Measurements from ENCODE around the gene BTBD7. TPM values are rescaled to one million over a fixed set of nuclear protein-coding genes. Genes with fewer than 3 reads are reported as not detected.

The BTBD7 gene
- total RNA-seq, 1 experiment from 2014 or later, result 30.1 TPM

- ChIA-PET CTCF (no interaction called here), POLR2A (ENCODE audit: unreplicated experiment) (no interaction called here)
- H3K27ac ChIP-seq, result no peak overlapping the region
- H3K4me2 ChIP-seq, result no peak overlapping the region
- no TSS peak for BruUV-seq (replicated peaks)
- H3K4me3 ChIP-seq, result no peak overlapping the region
- H3F3A ChIP-seq (ENCODE audit: insufficient read depth, low read depth), result peaks cover 7% of the 10 kb centered on the region; the same call in 1 of the 2 replicates
- H3K79me2 ChIP-seq (ENCODE audit: low read depth), result peaks cover 47% of the 10 kb centered on the region
- no peak for DNase-seq
- no peaks in the 10 kb centered on the region for H3K4me1 ChIP-seq (replicated peaks; ENCODE audit: insufficient read depth)
- peaks cover 9% of the 10 kb centered on the region for H4K20me1 ChIP-seq (ENCODE audit: insufficient read depth)
- TF ChIP-seq EZH2 (IDR thresholded peaks at IDR 0.05; ENCODE audit: low read depth) (no peak), CTCF (conservative IDR thresholded peaks at IDR 0.05) (no peak)
- intact Hi-C loops (cut with micrococcal nuclease; ENCODE audit: unreplicated experiment), result no loop called here
- peaks cover 12% of the 10 kb centered on the region; the same call in 1 of the 2 replicates for H3K36me3 ChIP-seq (ENCODE audit: low read depth)
- no peaks in the 10 kb centered on the region for H3K9me3 ChIP-seq (ENCODE audit: insufficient read depth, low read depth)
- no peak overlapping the region for H2AFZ ChIP-seq
- no peaks in the 10 kb centered on the region for H3K27me3 ChIP-seq (ENCODE audit: insufficient read depth, low read depth)
- H3K9me2 ChIP-seq (ENCODE audit: insufficient read depth), result no peaks in the 10 kb centered on the region
These were observed 37.2 kb downstream of the BTBD7 start for GRCh38 chr14:93295541-93296220.

- ChIA-PET CTCF (no interaction called here), POLR2A (ENCODE audit: unreplicated experiment) (no interaction called here)
- no peak overlapping the region for H3K4me3 ChIP-seq
- peaks cover 4% of the 10 kb centered on the region; the same call in 1 of the 2 replicates for H3K79me2 ChIP-seq (ENCODE audit: low read depth)
- intact Hi-C loops (cut with micrococcal nuclease; ENCODE audit: unreplicated experiment), result loop anchor here (5.0 kb wide), 1 partner anchor 256 kb away; no protein-coding TSS in a partner anchor
- H3F3A ChIP-seq (ENCODE audit: insufficient read depth, low read depth), result no peaks in the 10 kb centered on the region; the same call in 1 of the 2 replicates
- no peak overlapping the region for H3K27ac ChIP-seq
- TF ChIP-seq EZH2 (IDR thresholded peaks at IDR 0.05; ENCODE audit: low read depth) (no peak), CTCF (conservative IDR thresholded peaks at IDR 0.05) (no peak)
- no peaks in the 10 kb centered on the region; the same call in 1 of the 2 replicates for H4K20me1 ChIP-seq (ENCODE audit: insufficient read depth)
- H3K4me2 ChIP-seq, result no peak overlapping the region
- 0 out of 2 replicates have a peak, but pooled peaks cover 5% of the 10 kb centered on the region for H3K9me2 ChIP-seq (ENCODE audit: insufficient read depth)
- H3K36me3 ChIP-seq (ENCODE audit: low read depth), result no peaks in the 10 kb centered on the region
- H3K27me3 ChIP-seq (ENCODE audit: insufficient read depth, low read depth), result no peaks in the 10 kb centered on the region
- no peaks in the 10 kb centered on the region for H3K4me1 ChIP-seq (replicated peaks; ENCODE audit: insufficient read depth)
- no TSS peak for BruUV-seq (replicated peaks)
- H3K9me3 ChIP-seq (ENCODE audit: insufficient read depth, low read depth), result no peaks in the 10 kb centered on the region
- no peak overlapping the region for H2AFZ ChIP-seq
- DNase-seq, result no peak
These were observed 46.5 kb downstream of the BTBD7 start for GRCh38 chr14:93286212-93286890.

GRCh38 chr14:93285044-93285443, 47.8 kb downstream of the BTBD7 start:
- Histone ChIP-seq H3K4me1 (replicated peaks; ENCODE audit: insufficient read depth) (no peaks in the 10 kb centered on the region), H3K36me3 (ENCODE audit: low read depth) (no peaks in the 10 kb centered on the region), H3K4me2 (no peak overlapping the region), H3K9me2 (ENCODE audit: insufficient read depth) (0 out of 2 replicates have a peak, but pooled peaks cover 5% of the 10 kb centered on the region), H3F3A (ENCODE audit: insufficient read depth, low read depth) (no peaks in the 10 kb centered on the region; the same call in 1 of the 2 replicates), H3K79me2 (ENCODE audit: low read depth) (peaks cover 6% of the 10 kb centered on the region; the same call in 1 of the 2 replicates), H4K20me1 (ENCODE audit: insufficient read depth) (no peaks in the 10 kb centered on the region; the same call in 1 of the 2 replicates), H3K27ac (no peak overlapping the region), H3K27me3 (ENCODE audit: insufficient read depth, low read depth) (no peaks in the 10 kb centered on the region), H3K9me3 (ENCODE audit: insufficient read depth, low read depth) (no peaks in the 10 kb centered on the region), H2AFZ (no peak overlapping the region), H3K4me3 (no peak overlapping the region)
- POLR2A ChIA-PET (ENCODE audit: unreplicated experiment), result no interaction called here
- BruUV-seq (replicated peaks), result no TSS peak
- DNase-seq, result no peak
- intact Hi-C loops (cut with micrococcal nuclease; ENCODE audit: unreplicated experiment), result loop anchor here (5.0 kb wide), 1 partner anchor 257 kb away; no protein-coding TSS in a partner anchor
- CTCF ChIA-PET, result no interaction called here
- TF ChIP-seq EZH2 (IDR thresholded peaks at IDR 0.05; ENCODE audit: low read depth) (no peak), CTCF (conservative IDR thresholded peaks at IDR 0.05) (no peak)
